22Rv1 (cell line): ENCODE measurements around the gene STX3.
A peak's percentile ranks its signal among the peaks of the same experiment; 100 is the strongest.

Experiments
- H3K27ac ChIP-seq: fragments of 450-650 bp; 2 replicates; pipeline ENCODE4 v1.5.1; 2017
- ZFX ChIP-seq: fragments of 450-650 bp; IDR thresholded peaks from 2 replicates; pipeline ENCODE4 v1.6.1; 2017; ENCODE audit warnings: antibody characterized with exemption, borderline replicate concordance
- TF ChIP-seq, protein P1 (sequence below): fragments of 450-650 bp; IDR thresholded peaks from 2 replicates; pipeline ENCODE4 v1.5.1; 2017; ENCODE audit warnings: mild to moderate bottlenecking

The STX3 gene

DNA sequence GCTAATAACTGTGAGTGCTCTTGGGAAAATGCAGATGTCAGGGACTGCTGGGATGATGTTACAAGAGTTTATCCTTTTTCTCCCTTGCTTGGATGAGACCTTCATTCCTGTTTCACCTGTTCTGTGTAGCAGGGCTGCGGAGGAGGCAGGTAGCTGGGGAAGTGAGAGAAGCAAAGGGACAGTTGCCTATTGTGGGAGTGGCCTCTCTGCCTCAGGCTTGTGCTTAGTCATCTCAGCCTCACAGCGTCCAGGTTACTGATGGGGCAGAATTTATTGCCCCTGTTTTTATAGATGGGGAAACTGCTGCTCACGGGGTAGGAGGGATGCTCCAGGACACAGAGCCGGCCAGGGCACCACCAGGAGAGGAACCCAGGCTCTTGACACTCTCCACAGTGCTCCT, 1.7 kb downstream of the STX3 start:
- TF ChIP-seq, protein P1, sequence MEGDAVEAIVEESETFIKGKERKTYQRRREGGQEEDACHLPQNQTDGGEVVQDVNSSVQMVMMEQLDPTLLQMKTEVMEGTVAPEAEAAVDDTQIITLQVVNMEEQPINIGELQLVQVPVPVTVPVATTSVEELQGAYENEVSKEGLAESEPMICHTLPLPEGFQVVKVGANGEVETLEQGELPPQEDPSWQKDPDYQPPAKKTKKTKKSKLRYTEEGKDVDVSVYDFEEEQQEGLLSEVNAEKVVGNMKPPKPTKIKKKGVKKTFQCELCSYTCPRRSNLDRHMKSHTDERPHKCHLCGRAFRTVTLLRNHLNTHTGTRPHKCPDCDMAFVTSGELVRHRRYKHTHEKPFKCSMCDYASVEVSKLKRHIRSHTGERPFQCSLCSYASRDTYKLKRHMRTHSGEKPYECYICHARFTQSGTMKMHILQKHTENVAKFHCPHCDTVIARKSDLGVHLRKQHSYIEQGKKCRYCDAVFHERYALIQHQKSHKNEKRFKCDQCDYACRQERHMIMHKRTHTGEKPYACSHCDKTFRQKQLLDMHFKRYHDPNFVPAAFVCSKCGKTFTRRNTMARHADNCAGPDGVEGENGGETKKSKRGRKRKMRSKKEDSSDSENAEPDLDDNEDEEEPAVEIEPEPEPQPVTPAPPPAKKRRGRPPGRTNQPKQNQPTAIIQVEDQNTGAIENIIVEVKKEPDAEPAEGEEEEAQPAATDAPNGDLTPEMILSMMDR, result no peak
- TF ChIP-seq ZFX, result no peak
- peak overlapping the region; percentile 88 for H3K27ac ChIP-seq

DNA sequence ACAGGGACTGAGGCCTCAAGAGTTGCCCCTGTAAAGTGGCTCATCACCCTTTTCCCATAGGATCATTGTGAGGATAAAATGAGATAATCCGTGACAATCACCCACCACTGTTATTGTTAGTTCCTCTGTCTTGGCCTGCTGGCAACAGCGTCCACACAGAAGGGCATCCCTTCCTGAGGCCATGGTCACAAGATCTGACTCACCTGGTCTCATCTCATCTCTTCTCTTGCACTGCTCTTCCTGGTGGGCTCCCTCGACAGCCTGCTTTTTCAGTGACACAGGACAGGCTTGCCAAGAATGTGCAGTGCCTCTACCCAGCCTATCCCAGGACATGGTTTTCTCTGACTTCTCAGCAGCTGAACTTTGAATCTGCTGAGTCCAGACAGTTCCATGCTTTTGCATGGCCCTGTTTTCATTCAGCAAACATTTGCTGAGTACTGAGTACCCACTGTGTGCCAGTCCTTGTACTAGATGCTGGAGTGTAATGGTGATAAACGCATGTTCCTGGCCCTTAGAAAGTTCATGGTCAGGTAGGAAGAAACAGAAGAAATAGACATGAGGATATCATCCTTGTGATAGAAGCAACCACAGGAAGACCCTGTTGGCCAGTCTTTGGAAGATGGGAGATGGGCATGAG, 3.3 kb downstream of the STX3 start:
- TF ChIP-seq, protein P1, result no peak
- TF ChIP-seq ZFX, result no peak
- no peak overlapping the region for H3K27ac ChIP-seq

DNA sequence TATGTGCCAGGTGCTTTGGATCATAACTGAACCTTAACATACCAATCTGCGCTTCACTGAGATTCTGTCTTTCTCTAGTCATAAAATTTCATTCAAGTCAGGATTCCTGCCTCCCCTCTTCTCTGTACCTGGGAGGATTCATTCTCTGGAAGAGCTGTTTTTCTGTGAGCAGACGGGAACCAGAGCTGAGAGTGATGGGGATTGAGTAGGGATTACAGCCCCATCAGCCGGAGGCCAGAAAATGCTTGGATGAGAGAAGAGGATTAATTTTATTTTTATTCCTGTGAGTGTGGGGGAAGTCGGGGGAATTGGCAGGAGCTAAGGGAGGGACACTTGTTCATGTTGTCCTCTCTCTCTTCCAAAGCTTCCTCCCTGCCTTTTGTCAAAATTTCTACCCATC, 4.7 kb downstream of the STX3 start:
- no peak for TF ChIP-seq ZFX
- TF ChIP-seq, protein P1, result no peak

DNA sequence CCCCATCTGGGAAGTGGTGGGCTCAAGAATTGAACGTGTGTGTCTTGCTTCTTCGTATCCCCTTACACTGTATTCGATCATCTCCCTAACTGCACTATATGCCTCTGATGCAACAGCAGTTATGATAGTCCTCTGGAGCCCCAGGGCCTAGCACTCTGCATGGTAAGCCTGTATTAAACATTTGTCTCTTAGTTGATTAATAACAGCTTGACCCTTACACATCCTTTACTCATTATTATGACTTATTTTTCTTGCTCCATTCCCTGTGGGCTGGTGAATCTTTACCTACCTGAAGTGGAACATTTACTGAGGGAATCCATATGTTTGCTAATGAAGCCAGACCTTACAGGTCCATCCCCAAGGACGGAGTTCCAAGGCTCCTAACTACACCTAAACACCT, 5.6 kb downstream of the STX3 start:
- TF ChIP-seq ZFX, result no peak
- TF ChIP-seq, protein P1, result no peak
- H3K27ac ChIP-seq, result no peak overlapping the region

More for the DNA sequence above, 4.7 kb downstream of the STX3 start:
- H3K27ac ChIP-seq, result no peak overlapping the region

DNA sequence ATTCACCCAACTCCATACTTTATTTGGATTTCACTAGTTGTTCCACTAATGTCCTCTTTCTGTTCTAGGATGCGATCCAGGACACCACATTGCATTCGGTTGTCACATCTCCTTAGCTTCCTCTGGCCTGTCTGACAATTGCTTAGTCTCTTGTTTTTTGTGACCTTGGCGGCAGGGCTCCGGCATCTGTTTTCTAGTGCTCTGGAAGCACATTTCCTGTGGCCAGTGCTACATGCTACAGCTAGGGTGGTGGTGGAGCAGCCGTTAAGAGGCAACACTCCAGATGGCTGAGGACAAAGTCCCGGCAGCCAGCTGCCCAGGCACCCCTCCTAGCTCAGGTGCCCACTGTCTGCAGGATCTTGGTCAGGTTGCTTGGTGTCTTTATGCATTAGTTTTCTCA, 6.8 kb downstream of the STX3 start:
- TF ChIP-seq, protein P1, result no peak
- TF ChIP-seq ZFX, result no peak
- no peak overlapping the region for H3K27ac ChIP-seq

DNA sequence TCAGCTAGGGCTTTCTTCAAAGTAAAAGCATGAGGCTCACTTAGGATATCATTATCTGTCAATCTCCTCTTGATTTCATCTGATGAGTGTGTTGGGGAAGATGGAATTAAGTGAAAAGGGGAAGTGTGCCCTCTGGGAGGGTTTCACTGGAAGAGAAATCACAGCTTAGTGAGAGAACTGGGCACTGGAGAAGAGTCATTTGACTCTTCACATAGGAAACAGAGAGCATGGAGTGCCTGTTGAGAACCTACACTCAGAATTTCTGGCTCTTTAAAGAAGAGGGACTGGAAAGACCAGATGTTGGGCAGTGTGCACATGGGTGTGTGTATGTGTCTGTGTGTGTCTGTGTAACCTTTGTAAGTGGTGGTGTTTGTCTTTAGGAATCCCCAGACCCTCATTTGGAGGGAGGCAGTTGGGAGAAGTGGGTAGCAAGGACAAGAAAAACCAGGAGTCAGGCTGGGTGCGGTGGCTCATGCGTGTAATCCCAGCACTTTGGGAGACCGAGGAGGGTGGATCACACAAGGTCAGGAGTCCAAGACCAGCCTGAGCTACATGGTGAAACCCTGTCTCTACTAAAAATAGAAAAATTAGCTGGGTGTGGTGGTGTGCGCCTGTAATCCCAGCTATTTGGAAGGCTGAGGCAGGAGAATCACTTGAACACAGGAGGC, 10.0 kb downstream of the STX3 start:
- no peak overlapping the region for H3K27ac ChIP-seq
- TF ChIP-seq ZFX, result no peak
- TF ChIP-seq, protein P1, result no peak

DNA sequence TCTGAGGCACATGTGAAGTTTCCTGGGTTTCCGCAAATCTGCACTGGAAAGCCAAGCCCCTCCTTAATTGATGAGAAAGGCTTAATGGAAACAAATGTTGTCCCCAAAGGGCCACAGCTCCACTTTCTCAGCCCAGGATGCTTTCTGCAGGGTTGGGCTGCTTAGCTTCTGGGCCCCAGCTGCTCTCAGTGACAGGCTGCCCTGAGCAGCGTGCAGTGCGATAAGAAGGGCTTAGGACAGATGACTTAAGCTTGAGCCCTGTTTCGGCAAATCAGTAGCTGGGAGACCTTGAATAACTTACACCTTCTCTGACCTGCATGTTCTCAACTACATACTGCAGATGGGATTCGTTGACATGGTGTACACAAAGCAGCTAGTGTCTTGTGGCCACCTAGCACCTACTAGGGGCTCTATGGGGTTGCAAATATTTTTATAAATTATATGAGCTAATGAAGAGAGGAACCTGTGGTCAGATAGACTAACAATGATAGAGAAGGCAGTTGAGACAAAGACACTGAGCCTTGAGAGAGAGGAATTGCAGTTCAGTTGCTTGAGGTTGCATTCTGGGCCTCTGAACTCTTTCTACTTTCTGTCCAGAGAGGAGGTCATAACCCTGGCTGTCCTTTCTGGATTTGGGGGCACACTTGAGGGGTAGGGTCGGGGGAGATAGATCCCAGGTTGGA, 11.5 kb downstream of the STX3 start:
- H3K27ac ChIP-seq, result no peak overlapping the region
- TF ChIP-seq ZFX, result no peak
- TF ChIP-seq, protein P1, result no peak
